GM18520 (cell line): ENCODE results near the gene CPN1.
"Not testable (repeated sequence)": the region's sequence is repeated elsewhere in the genome, so short reads cannot be mapped to it uniquely, and the experiment has no call there.

Source experiments
- ATAC-seq: cut with Tn5 transposase; IDR thresholded peaks from one replicate; pipeline ENCODE4 v1.9.1; 2021; ENCODE audit not compliant: unreplicated experiment

The CPN1 gene

GRCh38 chr10:100082276-100082675, 607 bp upstream of the CPN1 start:
- not testable (repeated sequence) for ATAC-seq

GRCh38 chr10:100076750-100077149, 4.9 kb downstream of the CPN1 start:
- ATAC-seq, result no peak

- ATAC-seq, result no peak
Measured at GRCh38 chr10:100075426-100076220, 6.0 kb downstream of the CPN1 start.

GRCh38 chr10:100072514-100072913, 9.2 kb downstream of the CPN1 start:
- ATAC-seq, result no peak

GRCh38 chr10:100071529-100071928, 10.1 kb downstream of the CPN1 start:
- ATAC-seq, result no peak

- ATAC-seq, result no peak
Measured at GRCh38 chr10:100067466-100067865, 14.2 kb downstream of the CPN1 start.

GRCh38 chr10:100065084-100065660, 16.5 kb downstream of the CPN1 start:
- ATAC-seq, result no peak

- no peak for ATAC-seq
Measured at GRCh38 chr10:100061401-100061800, 20.3 kb downstream of the CPN1 start.

GRCh38 chr10:100057948-100058347, 23.7 kb downstream of the CPN1 start:
- no peak for ATAC-seq

- no peak for ATAC-seq
Measured at GRCh38 chr10:100053686-100054460, 27.8 kb downstream of the CPN1 start.

- no peak for ATAC-seq
Measured at GRCh38 chr10:100046021-100046486, 35.6 kb downstream of the CPN1 start.

GRCh38 chr10:100045592-100045991, 36.1 kb downstream of the CPN1 start:
- ATAC-seq, result no peak

GRCh38 chr10:100043796-100044195, 37.9 kb downstream of the CPN1 start:
- ATAC-seq, result no peak

- ATAC-seq, result no peak
Measured at GRCh38 chr10:100043344-100043743, 38.3 kb downstream of the CPN1 start.

- ATAC-seq, result no peak
Measured at GRCh38 chr10:100041306-100042002, 40.2 kb downstream of the CPN1 start.

GRCh38 chr10:100038561-100039071, 43.1 kb downstream of the CPN1 start:
- no peak for ATAC-seq

- no peak for ATAC-seq
Measured at GRCh38 chr10:100037758-100038315, 43.8 kb downstream of the CPN1 start.

GRCh38 chr10:100036850-100037249, 44.8 kb downstream of the CPN1 start:
- no peak for ATAC-seq

GRCh38 chr10:100033766-100034418, 47.8 kb downstream of the CPN1 start:
- ATAC-seq, result no peak

GRCh38 chr10:100027416-100027815, 54.3 kb downstream of the CPN1 start:
- ATAC-seq, result no peak
